Breast epithelium (tissue), 4 donors: Measurements from ENCODE around the gene EN2. TPM values are rescaled to one million over a fixed set of nuclear protein-coding genes. Genes with fewer than 3 reads are reported as not detected.

Experiments used
- DNase-seq, 2 donors: peaks; one replicate each; pipeline ENCODE4 v3.0.0-alpha.2; 2019; ENCODE audit warnings: low spot score in 2 of 2
- H3K27ac ChIP-seq, 2 donors: fragments of 200-600 bp; sonication (generic) in 1 of 2; one replicate each; pipeline ENCODE4 v1.5.1; 2016 to 2019; ENCODE audit warnings: mild to moderate bottlenecking in 1 of 2
- H3K27me3 ChIP-seq, 2 donors: fragments of 200-600 bp; sonication (generic) in 1 of 2; one replicate each; pipeline versions ENCODE4 v1.5.1 to v1.6.0; 2017 to 2019; ENCODE audit warnings: control low read depth in 1 of 2, mild to moderate bottlenecking in 1 of 2
- H3K36me3 ChIP-seq: fragments of 200-600 bp; one replicate; pipeline ENCODE4 v1.5.1; 2019
- H3K4me1 ChIP-seq, 2 donors: fragments of 200-600 bp; sonication (generic); one replicate each; pipeline ENCODE4 v1.5.1; 2016 to 2019; ENCODE audit warnings: control low read depth in 1 of 2
- H3K4me3 ChIP-seq, 3 donors: fragments of 200-600 bp; sonication (generic); 1 replicate in 2 of 3; 2 replicates in 1 of 3; pipeline ENCODE4 v1.5.1; 2016 to 2019; ENCODE audit warnings: mild to moderate bottlenecking in 3 of 3, moderate library complexity in 2 of 3
- H3K9me3 ChIP-seq, 2 donors: fragments of 200-600 bp; sonication (generic) in 1 of 2; one replicate each; pipeline ENCODE4 v1.5.1; 2016 to 2019; ENCODE audit warnings: control low read depth in 1 of 2
- POLR2A ChIP-seq: fragments of 450-650 bp; IDR thresholded peaks from one replicate; pipeline ENCODE4 v1.6.1; 2016; ENCODE audit warnings: antibody characterized with exemption, mild to moderate bottlenecking, moderate library complexity
- POLR2AphosphoS5 ChIP-seq, 3 donors: sonication (generic); formaldehyde crosslinking; IDR thresholded peaks; one replicate each; pipeline ENCODE4 v1.6.1; 2017; ENCODE audit warnings: antibody characterized with exemption in 3 of 3
- intact Hi-C: fragments of 100-400 bp; cut with DNase I; formaldehyde crosslinking; loops from one replicate; pipeline ENCODE4 v1.15.1; 2023; ENCODE audit warnings: low total_unique reads
- total RNA-seq, 3 donors: library from RNA; depleted of rRNA; stranded (reverse); fragments of >200 nt; gene quantifications; one replicate each; pipeline ENCODE4 v1.1.0, GENCODE V29; 2016
- TF ChIP-seq, protein P1 (sequence below), 3 donors: fragments of 450-650 bp; IDR thresholded peaks; one replicate each; pipeline ENCODE4 v1.5.1; 2016 to 2017; ENCODE audit warnings: antibody characterized with exemption in 3 of 3, mild to moderate bottlenecking in 3 of 3, moderate library complexity in 3 of 3

EN2 gene
- total RNA-seq, 3 donors from 2014 or later: 0.32 to 0.33 TPM; not detected in 1

DNA sequence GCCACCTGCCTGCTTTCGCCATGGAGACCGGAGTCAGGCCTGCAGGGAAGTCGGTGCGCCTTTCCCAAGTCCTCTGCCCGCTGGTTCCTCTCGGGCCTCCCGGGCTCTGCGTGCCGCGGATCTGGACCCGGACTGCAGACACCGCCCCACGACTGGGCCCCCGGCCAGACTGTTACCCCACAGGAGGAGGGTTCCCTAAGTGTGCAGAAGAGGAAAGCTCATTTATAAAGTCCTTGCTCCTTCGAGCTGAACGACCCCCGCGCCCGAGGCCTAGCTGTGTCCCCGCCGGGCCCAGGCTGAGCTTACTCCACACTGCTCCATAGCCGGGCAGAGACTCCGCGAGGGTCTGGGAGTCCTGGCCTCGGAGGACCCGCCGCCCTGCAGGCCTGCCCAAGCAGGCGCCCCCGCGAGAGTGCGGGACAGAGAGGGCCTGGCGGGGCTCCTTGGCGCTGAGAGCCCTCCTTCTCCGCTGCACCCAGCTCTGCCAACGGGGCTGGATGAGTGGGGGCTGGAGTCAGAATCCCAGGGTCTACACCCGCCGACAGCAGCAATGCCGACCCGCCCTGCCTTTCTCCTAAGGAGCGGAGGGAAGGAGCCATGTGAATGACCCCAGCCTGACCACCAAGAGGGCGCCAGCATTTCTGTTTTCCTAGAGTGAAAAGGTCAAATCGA lies 8.3 kb downstream of the EN2 start:
- H3K4me1 ChIP-seq: peaks cover 0 to 8% of the 10 kb centered on the region in 2 donors

DNA sequence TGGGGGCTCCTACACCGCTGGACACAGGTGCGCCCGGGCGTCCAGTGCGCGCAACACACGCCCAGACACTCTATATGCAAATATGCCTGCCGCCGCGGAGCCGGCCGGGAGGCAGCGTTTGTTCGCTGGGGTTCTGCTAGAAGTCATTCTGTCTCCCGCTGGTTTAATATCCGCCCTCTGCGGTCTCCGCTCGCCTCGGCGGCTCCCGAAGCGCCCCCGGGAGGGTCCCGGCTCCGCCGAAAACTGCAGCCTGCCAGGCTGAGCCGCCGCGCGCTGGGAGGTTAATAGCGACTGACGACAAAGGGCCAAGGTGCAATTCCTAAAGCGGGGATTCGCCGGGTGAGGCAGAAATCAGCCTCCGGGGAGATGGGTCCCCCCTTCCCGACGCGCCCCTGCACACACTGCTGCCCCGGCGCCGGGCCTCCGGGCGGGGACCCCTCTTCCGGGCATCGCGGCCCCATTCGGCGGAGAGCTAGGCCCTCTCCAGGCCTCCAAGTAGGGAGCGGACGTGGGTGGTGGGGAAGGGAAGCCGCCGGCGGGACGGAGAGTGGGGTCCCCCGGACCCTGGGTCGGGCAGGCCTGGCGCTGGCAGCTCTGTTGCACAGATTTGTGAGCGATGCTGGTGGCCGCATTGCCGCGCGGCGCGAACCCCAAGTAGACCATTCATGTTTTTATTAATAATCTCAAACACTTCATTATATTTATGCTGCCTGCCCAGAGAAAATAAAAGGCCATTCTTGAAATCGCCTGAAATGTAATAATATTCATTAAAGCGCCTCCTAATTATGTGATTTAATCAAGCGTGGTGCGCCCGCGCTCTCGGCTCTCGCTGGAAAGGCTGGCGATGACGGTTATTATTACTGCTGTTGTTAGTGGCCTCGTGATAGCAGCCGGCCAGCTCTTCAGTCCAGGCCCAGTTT lies 9.1 kb downstream of the EN2 start:
- TF ChIP-seq, protein P1, sequence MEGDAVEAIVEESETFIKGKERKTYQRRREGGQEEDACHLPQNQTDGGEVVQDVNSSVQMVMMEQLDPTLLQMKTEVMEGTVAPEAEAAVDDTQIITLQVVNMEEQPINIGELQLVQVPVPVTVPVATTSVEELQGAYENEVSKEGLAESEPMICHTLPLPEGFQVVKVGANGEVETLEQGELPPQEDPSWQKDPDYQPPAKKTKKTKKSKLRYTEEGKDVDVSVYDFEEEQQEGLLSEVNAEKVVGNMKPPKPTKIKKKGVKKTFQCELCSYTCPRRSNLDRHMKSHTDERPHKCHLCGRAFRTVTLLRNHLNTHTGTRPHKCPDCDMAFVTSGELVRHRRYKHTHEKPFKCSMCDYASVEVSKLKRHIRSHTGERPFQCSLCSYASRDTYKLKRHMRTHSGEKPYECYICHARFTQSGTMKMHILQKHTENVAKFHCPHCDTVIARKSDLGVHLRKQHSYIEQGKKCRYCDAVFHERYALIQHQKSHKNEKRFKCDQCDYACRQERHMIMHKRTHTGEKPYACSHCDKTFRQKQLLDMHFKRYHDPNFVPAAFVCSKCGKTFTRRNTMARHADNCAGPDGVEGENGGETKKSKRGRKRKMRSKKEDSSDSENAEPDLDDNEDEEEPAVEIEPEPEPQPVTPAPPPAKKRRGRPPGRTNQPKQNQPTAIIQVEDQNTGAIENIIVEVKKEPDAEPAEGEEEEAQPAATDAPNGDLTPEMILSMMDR (IDR thresholded peaks at IDR 0.05): no peak
- TF ChIP-seq POLR2AphosphoS5 (IDR thresholded peaks at IDR 0.05): no peak
- no peak for TF ChIP-seq POLR2A
- Histone ChIP-seq H3K9me3 (no peaks in the 10 kb centered on the region), H3K4me1 (peaks cover 0 to 8% of the 10 kb centered on the region in 2 donors), H3K36me3 (no peaks in the 10 kb centered on the region), H3K4me3 (peak overlapping the region in 1 of 3 donors; percentile 24), H3K27me3 (peaks cover 9 to 100% of the 10 kb centered on the region in 2 donors), H3K27ac (no peak overlapping the region)
- intact Hi-C loops: no loop called here
- no peak for DNase-seq

More for the DNA sequence above, 8.3 kb downstream of the EN2 start:
- Histone ChIP-seq H3K27ac (no peak overlapping the region), H3K36me3 (no peaks in the 10 kb centered on the region), H3K9me3 (no peaks in the 10 kb centered on the region), H3K27me3 (peaks cover 9 to 100% of the 10 kb centered on the region in 2 donors), H3K4me3 (peak overlapping the region in 1 of 3 donors; percentile 24)
- DNase-seq: no peak
- intact Hi-C loops: no loop called here
- TF ChIP-seq POLR2A: no peak
- TF ChIP-seq POLR2AphosphoS5 (IDR thresholded peaks at IDR 0.05): no peak
- TF ChIP-seq, protein P1 (IDR thresholded peaks at IDR 0.05): no peak

DNA sequence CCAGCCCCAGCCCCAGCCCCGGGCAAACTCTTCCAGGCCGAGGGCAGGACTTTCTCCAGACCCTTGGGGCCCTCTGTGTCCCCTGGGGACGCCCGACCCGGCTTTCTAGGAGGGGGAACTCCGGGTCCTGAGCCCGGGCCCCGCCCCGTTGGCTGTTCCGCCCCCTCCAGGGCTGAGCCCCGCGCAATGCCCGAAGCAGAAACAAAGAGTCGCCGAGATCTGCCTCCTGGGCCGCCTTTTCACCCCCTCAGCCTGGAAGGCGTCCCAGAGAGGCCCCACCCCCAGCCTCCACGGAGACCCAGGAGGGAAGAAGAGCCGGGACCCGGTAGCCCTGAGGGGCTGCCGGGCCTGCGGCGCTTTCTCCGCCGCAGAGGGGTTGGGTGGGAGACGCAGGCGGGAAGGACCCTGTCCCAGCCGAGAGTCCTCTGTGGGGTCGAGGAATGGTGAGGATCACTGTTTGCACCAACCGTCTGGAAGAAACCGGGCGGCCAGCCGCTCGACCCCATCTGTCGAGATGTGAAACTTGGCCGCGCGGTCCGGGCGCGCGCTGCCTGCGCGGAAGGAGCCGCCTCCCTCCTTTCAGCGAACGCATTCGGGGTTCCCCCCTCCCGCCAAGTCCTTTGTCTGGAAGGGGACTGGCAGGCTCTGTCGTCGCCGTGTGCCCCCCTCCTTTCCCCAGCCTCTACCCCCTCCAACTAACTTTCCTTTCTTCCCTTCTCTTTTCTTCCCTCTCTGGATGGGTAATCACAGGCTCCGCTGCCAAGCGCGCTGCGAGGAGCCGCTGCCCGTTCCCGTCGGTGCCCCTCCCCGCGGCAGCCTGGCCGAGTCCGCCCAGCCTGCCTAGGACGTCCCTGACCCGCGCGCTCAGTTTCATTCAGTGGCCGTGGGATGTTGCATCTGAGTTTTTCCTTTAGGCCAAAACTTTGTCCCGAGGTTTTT lies 10.2 kb downstream of the EN2 start:
- Histone ChIP-seq H3K4me1 (peaks cover 0 to 8% of the 10 kb centered on the region in 2 donors), H3K4me3 (peak overlapping the region in 2 of 3 donors; percentile 5 to 53), H3K27ac (no peak overlapping the region), H3K27me3 (peaks cover 9 to 100% of the 10 kb centered on the region in 2 donors), H3K9me3 (no peaks in the 10 kb centered on the region), H3K36me3 (no peaks in the 10 kb centered on the region)
- DNase-seq: peak in 1 of 2 donors; percentile 31
- intact Hi-C loops: no loop called here
- TF ChIP-seq, protein P1 (IDR thresholded peaks at IDR 0.05): no peak
- TF ChIP-seq POLR2AphosphoS5 (IDR thresholded peaks at IDR 0.05) (no peak), POLR2A (no peak)

GRCh38 chr7:155468785-155469148 lies 10.8 kb downstream of the EN2 start:
- intact Hi-C loops: no loop called here
- Histone ChIP-seq H3K36me3 (no peaks in the 10 kb centered on the region), H3K27me3 (peaks cover 7 to 100% of the 10 kb centered on the region in 2 donors)

More at GRCh38 chr7:155468785-155469148, 10.8 kb downstream of the EN2 start:
- Histone ChIP-seq H3K27ac (no peak overlapping the region), H3K4me3 (peak overlapping the region in 1 of 3 donors; percentile 53), H3K4me1 (peaks cover 0 to 8% of the 10 kb centered on the region in 2 donors), H3K9me3 (no peaks in the 10 kb centered on the region)
- DNase-seq: no peak
- TF ChIP-seq, protein P1 (IDR thresholded peaks at IDR 0.05): no peak
- TF ChIP-seq POLR2A (no peak), POLR2AphosphoS5 (IDR thresholded peaks at IDR 0.05) (no peak)
